Heart left ventricle (tissue), 16 donors: Measurements from ENCODE around the gene LTBR. TPM values are rescaled to one million over a fixed set of nuclear protein-coding genes. Genes with fewer than 3 reads are reported as not detected.

Experiments
- ATAC-seq, 4 donors: fragments of 200-7000 bp; cut with Tn5 transposase; one replicate each; pipeline ENCODE4 v1.9.1; 2020 to 2022; ENCODE audit warnings: moderate library complexity in 4 of 4, mild to moderate bottlenecking in 3 of 4, moderate number of reproducible peaks in 1 of 4
- DNase-seq, 5 donors: peaks; one replicate each; pipeline ENCODE4 v3.0.0-alpha.2; 2020
- H3K27ac ChIP-seq, 12 donors: fragments of 200-600 bp; sonication (generic) in 4 of 12; one replicate each; pipeline versions ENCODE4 v1.5.0 to v1.8.0; 2016 to 2022; ENCODE audit warnings: mild to moderate bottlenecking in 2 of 12
- H3K27me3 ChIP-seq, 9 donors: fragments of 200-600 bp; sonication (generic) in 2 of 9; one replicate each; pipeline versions ENCODE4 v1.5.1 to v1.8.0; 2016 to 2022; ENCODE audit warnings: mild to moderate bottlenecking in 3 of 9
- H3K36me3 ChIP-seq, 9 donors: fragments of 200-600 bp; sonication (generic) in 2 of 9; one replicate each; pipeline versions ENCODE4 v1.5.0 to v1.8.0; 2018 to 2022; ENCODE audit warnings: mild to moderate bottlenecking in 2 of 9
- H3K4me1 ChIP-seq, 12 donors: fragments of 200-600 bp; sonication (generic) in 4 of 12; one replicate each; pipeline versions ENCODE4 v1.5.0 to v1.8.0; 2016 to 2022; ENCODE audit warnings: mild to moderate bottlenecking in 3 of 12
- H3K4me3 ChIP-seq, 12 donors: fragments of 200-600 bp; sonication (generic) in 4 of 12; one replicate each; pipeline versions ENCODE4 v1.5.0 to v1.8.0; 2017 to 2022; ENCODE audit warnings: mild to moderate bottlenecking in 9 of 12, moderate library complexity in 4 of 12
- H3K9me3 ChIP-seq, 12 donors: fragments of 200-600 bp; sonication (generic) in 4 of 12; one replicate each; pipeline versions ENCODE4 v1.5.0 to v1.8.0; 2016 to 2022; ENCODE audit warnings: mild to moderate bottlenecking in 1 of 12
- CTCF ChIP-seq, 12 donors: fragments of 200-600 bp; sonication (generic) in 4 of 12; IDR thresholded peaks; one replicate each; pipeline versions ENCODE4 v1.5.0 to v1.8.0; 2018 to 2022; ENCODE audit warnings: antibody characterized with exemption in 12 of 12, mild to moderate bottlenecking in 5 of 12
- POLR2A ChIP-seq, 2 donors: fragments of 450-650 bp; IDR thresholded peaks; one replicate each; pipeline ENCODE4 v1.6.1; 2017; ENCODE audit warnings: antibody characterized with exemption in 2 of 2, mild to moderate bottlenecking in 2 of 2, moderate library complexity in 2 of 2
- WGBS, 4 donors: extraction: QIAGEN DNeasy Blood & Tissue Kit in 2 of 4; methylation state at CpG; one replicate each; pipeline versions ENCODE4 v1.1.5 to v1.1.7; 2013 to 2018; 5-methylcytosine and 5-hydroxymethylcytosine counted together
- intact Hi-C, 10 donors: fragments of 100-400 bp; cut with DNase I; formaldehyde crosslinking; loops; one replicate each; pipeline versions ENCODE4 v1.11.1 to v1.14.2; 2022
- polyA plus RNA-seq, 2 donors: library from polyadenylated mRNA; stranded (reverse); fragments of 200-250 nt; gene quantifications; one replicate each; pipeline ENCODE4 v1.2.3, GENCODE V29; 2013
- total RNA-seq, 9 donors: library from RNA; depleted of rRNA in 2 of 9; stranded (reverse); fragments of >200 nt in 2 of 9; fragmentation: NEBNext Ultra II Directional in 3 of 9; extraction: Animal tissue kit (Norgen Biotek cat#: 25700) in 3 of 9; gene quantifications; one replicate each; pipeline versions ENCODE4 v1.1.0 to v1.2.4, GENCODE V29; 2016 to 2023
- donor health status: ischemic (EF 13 %, LVEDD 7.1; RV severe dilation, severe dysfunction).
- donor health status: healthy with polysubstance abuse.
- donor health status: DM: no; HTN: yes; CAD: no.
- donor health status: DM: no; HTN: no; CAD: no.
- donor health status: ischemic (EF 25% LVEDD 6.9; RV normal size, moderate dysfunction).
- donor health status: ischemic (EF 25% LVEDD 5.7; RV mildly dilated, moderate dysfunction).
- donor health status: healthy.
- donor health status: DM: yes; HTN: yes; CAD: no.
- donor health status: ischemic (EF 35%, LVEDD 5.7; RV mildly dilated, moderate dysfunction).
- donor health status: nonischemic (EF 11% LVEDD 7.7; RV severe dilation, severe dysfunction).
- donor health status: DM: yes; HTN: yes; CAD: no.
- donor health status: PGD.
- donor health status: ischemic (EF 29% LVEDD 5.4; RV normal size, mild dysfunction).
- donor health status: nonischemic (EF 23%, LVEDD 6.1; RV moderate dilation, normal function).

The LTBR gene
- total and polyA plus RNA-seq, 11 donors = 16.0 to 83.4 (median 26.2) TPM

GRCh38 chr12:6364044-6364374, 20.0 kb upstream of the LTBR start:
- H3K36me3 ChIP-seq = no peaks in the 10 kb centered on the region
- H3K27me3 ChIP-seq = no peaks in the 10 kb centered on the region
- peak overlapping the region; percentile 9 to 76 (median 60) for H3K4me3 ChIP-seq
- DNase-seq = peak in 1 of 5 donors; percentile 55
- TF ChIP-seq CTCF (IDR thresholded peaks at IDR 0.05) (no peak), POLR2A (IDR thresholded peaks at IDR 0.05) (no peak)
- H3K27ac ChIP-seq = peak overlapping the region; percentile 74 to 93 (median 87)
- 29 to 62% (median 54%) methylated on average over 15 of the region's 15 CpGs for WGBS, 4 donors
- H3K9me3 ChIP-seq = no peaks in the 10 kb centered on the region
- H3K4me1 ChIP-seq = peaks cover 0 to 60% (median 10%) of the 10 kb centered on the region in 12 donors
- intact Hi-C loops = loop anchor here in 1 of 10 donors (2.0 kb wide), 1 partner anchor 29 kb away; no protein-coding TSS in a partner anchor
- ATAC-seq = peak in 3 of 4 donors; percentile 12 to 48 (median 40)

GRCh38 chr12:6367065-6367968, 16.6 kb upstream of the LTBR start:
- TF ChIP-seq CTCF (IDR thresholded peaks at IDR 0.05) (peak in 9 of 12 donors; percentile 8 to 45 (median 29)), POLR2A (IDR thresholded peaks at IDR 0.05) (no peak)
- no peaks in the 10 kb centered on the region for H3K36me3 ChIP-seq
- peak overlapping the region in 1 of 12 donors; percentile 80 for H3K27ac ChIP-seq
- no peaks in the 10 kb centered on the region for H3K9me3 ChIP-seq
- intact Hi-C loops = loop anchor here in 1 of 10 donors (5.0 kb wide), 1 partner anchor 40 kb away; no protein-coding TSS in a partner anchor
- no peak overlapping the region for H3K4me3 ChIP-seq
- H3K27me3 ChIP-seq = no peaks in the 10 kb centered on the region
- ATAC-seq (peak in 1 of 4 donors; percentile 25), DNase-seq (peak in 1 of 5 donors; percentile 25)
- H3K4me1 ChIP-seq = peaks cover 0 to 48% (median 9%) of the 10 kb centered on the region in 12 donors
- whole genome bisulfite sequencing, 4 donors = 62 to 67% (median 63%) methylated on average over 11 of the region's 11 CpGs

GRCh38 chr12:6367969-6368892, 15.7 kb upstream of the LTBR start:
- Histone ChIP-seq H3K9me3 (no peaks in the 10 kb centered on the region), H3K27ac (peak overlapping the region in 1 of 12 donors; percentile 80), H3K36me3 (no peaks in the 10 kb centered on the region), H3K4me1 (peaks cover 0 to 47% (median 6%) of the 10 kb centered on the region in 12 donors), H3K4me3 (no peak overlapping the region), H3K27me3 (no peaks in the 10 kb centered on the region)
- TF ChIP-seq POLR2A (IDR thresholded peaks at IDR 0.05) (no peak), CTCF (IDR thresholded peaks at IDR 0.05) (no peak)
- WGBS, 4 donors = 64 to 72% (median 69%) methylated on average over 15 of the region's 15 CpGs
- intact Hi-C loops = loop anchor here in 1 of 10 donors (5.0 kb wide), 1 partner anchor 41 kb away; no protein-coding TSS in a partner anchor
- ATAC-seq = no peak
- DNase-seq = peak in 1 of 5 donors; percentile 24
